ENCODE data around the gene OPCML.

GRCh38 chr11:133133606-133134005 lies 398.7 kb downstream of the OPCML start:
- TF ChIP-seq CTCF (conservative IDR thresholded peaks at IDR 0.05) (no peak), EZH2 (IDR thresholded peaks at IDR 0.05; ENCODE audit: low read depth) (no peak)

Measured in PC-9 (cell line).